Breast epithelium (tissue), 4 donors: ENCODE measurements around the gene HTR1E. TPM values are rescaled to one million over a fixed set of nuclear protein-coding genes. Genes with fewer than 3 reads are reported as not detected.

Experiments used
- DNase-seq, 2 donors: peaks; one replicate each; pipeline ENCODE4 v3.0.0-alpha.2; 2019; ENCODE audit warnings: low spot score in 2 of 2
- H3K27ac ChIP-seq, 2 donors: fragments of 200-600 bp; sonication (generic) in 1 of 2; one replicate each; pipeline ENCODE4 v1.5.1; 2016 to 2019; ENCODE audit warnings: mild to moderate bottlenecking in 1 of 2
- H3K27me3 ChIP-seq, 2 donors: fragments of 200-600 bp; sonication (generic) in 1 of 2; one replicate each; pipeline versions ENCODE4 v1.5.1 to v1.6.0; 2017 to 2019; ENCODE audit warnings: control low read depth in 1 of 2, mild to moderate bottlenecking in 1 of 2
- H3K36me3 ChIP-seq: fragments of 200-600 bp; one replicate; pipeline ENCODE4 v1.5.1; 2019
- H3K4me1 ChIP-seq, 2 donors: fragments of 200-600 bp; sonication (generic); one replicate each; pipeline ENCODE4 v1.5.1; 2016 to 2019; ENCODE audit warnings: control low read depth in 1 of 2
- H3K4me3 ChIP-seq, 3 donors: fragments of 200-600 bp; sonication (generic); 1 replicate in 2 of 3; 2 replicates in 1 of 3; pipeline ENCODE4 v1.5.1; 2016 to 2019; ENCODE audit warnings: mild to moderate bottlenecking in 3 of 3, moderate library complexity in 2 of 3
- H3K9me3 ChIP-seq, 2 donors: fragments of 200-600 bp; sonication (generic) in 1 of 2; one replicate each; pipeline ENCODE4 v1.5.1; 2016 to 2019; ENCODE audit warnings: control low read depth in 1 of 2
- POLR2A ChIP-seq: fragments of 450-650 bp; IDR thresholded peaks from one replicate; pipeline ENCODE4 v1.6.1; 2016; ENCODE audit warnings: antibody characterized with exemption, mild to moderate bottlenecking, moderate library complexity
- POLR2AphosphoS5 ChIP-seq, 3 donors: sonication (generic); formaldehyde crosslinking; IDR thresholded peaks; one replicate each; pipeline ENCODE4 v1.6.1; 2017; ENCODE audit warnings: antibody characterized with exemption in 3 of 3
- intact Hi-C: fragments of 100-400 bp; cut with DNase I; formaldehyde crosslinking; loops from one replicate; pipeline ENCODE4 v1.15.1; 2023; ENCODE audit warnings: low total_unique reads
- total RNA-seq, 3 donors: library from RNA; depleted of rRNA; stranded (reverse); fragments of >200 nt; gene quantifications; one replicate each; pipeline ENCODE4 v1.1.0, GENCODE V29; 2016
- TF ChIP-seq, protein P1 (sequence below), 3 donors: fragments of 450-650 bp; IDR thresholded peaks; one replicate each; pipeline ENCODE4 v1.5.1; 2016 to 2017; ENCODE audit warnings: antibody characterized with exemption in 3 of 3, mild to moderate bottlenecking in 3 of 3, moderate library complexity in 3 of 3

The HTR1E gene
- total RNA-seq, 3 donors from 2014 or later = not detected

DNA sequence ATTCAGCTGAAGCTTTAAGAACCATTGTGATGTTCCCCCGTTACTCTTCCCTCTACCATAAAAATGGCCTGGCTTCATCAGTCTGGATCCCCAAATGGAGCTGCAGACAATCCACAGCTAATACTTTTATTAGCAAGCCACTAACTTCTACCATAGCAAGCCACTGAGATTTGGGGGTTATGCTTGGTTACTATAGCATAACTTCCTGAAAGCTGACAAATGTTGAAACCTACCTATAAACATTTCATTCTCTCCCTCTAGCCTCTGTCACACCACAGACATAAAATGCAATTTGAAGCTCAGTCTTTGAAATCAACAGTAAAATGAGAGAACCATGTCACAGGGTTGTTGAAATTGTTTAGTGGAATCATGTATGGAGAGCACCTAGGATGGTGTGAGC lies 3.0 kb upstream of the HTR1E start:
- no peak for DNase-seq
- TF ChIP-seq, protein P1, sequence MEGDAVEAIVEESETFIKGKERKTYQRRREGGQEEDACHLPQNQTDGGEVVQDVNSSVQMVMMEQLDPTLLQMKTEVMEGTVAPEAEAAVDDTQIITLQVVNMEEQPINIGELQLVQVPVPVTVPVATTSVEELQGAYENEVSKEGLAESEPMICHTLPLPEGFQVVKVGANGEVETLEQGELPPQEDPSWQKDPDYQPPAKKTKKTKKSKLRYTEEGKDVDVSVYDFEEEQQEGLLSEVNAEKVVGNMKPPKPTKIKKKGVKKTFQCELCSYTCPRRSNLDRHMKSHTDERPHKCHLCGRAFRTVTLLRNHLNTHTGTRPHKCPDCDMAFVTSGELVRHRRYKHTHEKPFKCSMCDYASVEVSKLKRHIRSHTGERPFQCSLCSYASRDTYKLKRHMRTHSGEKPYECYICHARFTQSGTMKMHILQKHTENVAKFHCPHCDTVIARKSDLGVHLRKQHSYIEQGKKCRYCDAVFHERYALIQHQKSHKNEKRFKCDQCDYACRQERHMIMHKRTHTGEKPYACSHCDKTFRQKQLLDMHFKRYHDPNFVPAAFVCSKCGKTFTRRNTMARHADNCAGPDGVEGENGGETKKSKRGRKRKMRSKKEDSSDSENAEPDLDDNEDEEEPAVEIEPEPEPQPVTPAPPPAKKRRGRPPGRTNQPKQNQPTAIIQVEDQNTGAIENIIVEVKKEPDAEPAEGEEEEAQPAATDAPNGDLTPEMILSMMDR (IDR thresholded peaks at IDR 0.05) = no peak
- TF ChIP-seq POLR2AphosphoS5 (IDR thresholded peaks at IDR 0.05) (no peak), POLR2A (no peak)
- intact Hi-C loops = no loop called here

DNA sequence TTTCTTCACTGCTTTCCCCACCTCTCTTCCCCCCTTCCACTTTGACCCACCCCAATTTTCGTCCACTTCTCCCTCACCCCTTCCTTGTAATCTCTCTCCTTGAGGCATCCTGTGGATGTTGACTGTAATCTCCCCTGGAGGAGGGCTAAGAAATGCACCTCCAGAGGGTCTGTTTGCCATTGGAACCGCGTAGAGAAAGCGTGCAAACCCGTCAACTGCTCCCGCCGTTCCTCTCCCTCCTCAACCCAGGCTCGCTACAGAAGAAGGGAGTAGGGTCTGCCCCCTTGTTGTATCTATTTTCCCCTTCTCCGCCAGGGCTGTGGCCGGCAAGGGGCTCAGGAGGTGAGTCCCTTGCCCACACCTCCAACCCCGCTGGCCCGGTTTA lies 502 bp upstream of the HTR1E start:
- Histone ChIP-seq H3K27ac (no peak overlapping the region), H3K27me3 (peaks cover 0 to 17% of the 10 kb centered on the region in 2 donors)

More for the DNA sequence above, 3.0 kb upstream of the HTR1E start:
- no peak overlapping the region for H3K4me3 ChIP-seq
- no peak overlapping the region for H3K27ac ChIP-seq
- H3K9me3 ChIP-seq = no peaks in the 10 kb centered on the region
- H3K36me3 ChIP-seq = no peaks in the 10 kb centered on the region
- H3K27me3 ChIP-seq = peaks cover 0 to 17% of the 10 kb centered on the region in 2 donors
- H3K4me1 ChIP-seq = no peaks in the 10 kb centered on the region

DNA sequence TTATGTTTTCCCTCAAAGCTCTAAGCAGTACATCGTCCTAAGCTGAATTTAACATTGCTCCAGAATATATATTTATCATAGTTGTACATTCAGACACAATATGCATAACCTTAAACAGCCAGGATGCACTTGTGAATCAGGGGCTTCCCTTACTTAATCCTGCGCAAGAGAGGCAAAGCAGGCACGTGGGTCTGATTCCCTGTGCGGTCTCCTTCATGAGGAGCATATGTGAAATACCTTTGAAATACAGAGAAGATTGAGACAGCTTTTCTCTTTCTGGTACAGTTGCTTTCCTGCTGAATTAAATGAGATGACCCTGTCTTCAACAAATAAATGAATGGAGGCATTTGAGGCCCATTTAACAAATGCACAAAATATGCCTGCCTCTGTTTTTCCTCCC lies 1.5 kb downstream of the HTR1E start:
- Histone ChIP-seq H3K4me1 (no peaks in the 10 kb centered on the region), H3K27me3 (peaks cover 0 to 17% of the 10 kb centered on the region in 2 donors), H3K36me3 (no peaks in the 10 kb centered on the region), H3K4me3 (no peak overlapping the region), H3K9me3 (no peaks in the 10 kb centered on the region), H3K27ac (no peak overlapping the region)
- intact Hi-C loops = no loop called here
- no peak for TF ChIP-seq POLR2AphosphoS5 (IDR thresholded peaks at IDR 0.05)
- no peak for TF ChIP-seq POLR2A
- TF ChIP-seq, protein P1 (IDR thresholded peaks at IDR 0.05) = no peak
- no peak for DNase-seq

More for the DNA sequence above, 502 bp upstream of the HTR1E start:
- peak overlapping the region in 2 of 3 donors; percentile 33 to 61 for H3K4me3 ChIP-seq
- H3K9me3 ChIP-seq = no peaks in the 10 kb centered on the region
- H3K36me3 ChIP-seq = no peaks in the 10 kb centered on the region
- DNase-seq = no peak
- H3K4me1 ChIP-seq = no peaks in the 10 kb centered on the region
- TF ChIP-seq, protein P1 (IDR thresholded peaks at IDR 0.05) = peak in 1 of 3 donors; percentile 10
- no peak for TF ChIP-seq POLR2AphosphoS5 (IDR thresholded peaks at IDR 0.05)
- no peak for TF ChIP-seq POLR2A
- intact Hi-C loops = no loop called here

DNA sequence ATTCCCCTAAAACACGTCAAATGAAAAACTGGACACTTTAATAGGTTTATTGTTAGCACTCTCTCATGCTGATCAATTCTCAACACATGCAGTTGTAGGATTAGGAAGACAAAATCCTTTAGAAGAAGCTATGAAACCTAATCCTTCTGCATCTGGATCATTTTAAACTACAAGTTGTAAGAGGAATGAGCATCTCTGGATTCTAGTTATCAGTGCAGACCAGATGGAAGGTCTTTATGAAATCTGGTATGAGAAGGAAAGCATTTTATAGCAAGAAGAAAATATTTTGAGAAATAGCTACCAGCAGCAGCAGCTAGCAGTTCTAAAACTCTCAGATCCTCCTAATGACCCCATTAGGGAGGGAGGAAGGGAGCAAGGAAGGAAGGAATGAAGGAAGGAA lies 4.1 kb downstream of the HTR1E start:
- H3K4me3 ChIP-seq = no peak overlapping the region
- no peaks in the 10 kb centered on the region for H3K36me3 ChIP-seq
- intact Hi-C loops = no loop called here
- peaks cover 0 to 11% of the 10 kb centered on the region in 2 donors for H3K27me3 ChIP-seq
- no peaks in the 10 kb centered on the region for H3K4me1 ChIP-seq
- DNase-seq = no peak
- no peak overlapping the region for H3K27ac ChIP-seq
- no peak for TF ChIP-seq POLR2AphosphoS5 (IDR thresholded peaks at IDR 0.05)
- TF ChIP-seq, protein P1 (IDR thresholded peaks at IDR 0.05) = no peak
- no peaks in the 10 kb centered on the region for H3K9me3 ChIP-seq

DNA sequence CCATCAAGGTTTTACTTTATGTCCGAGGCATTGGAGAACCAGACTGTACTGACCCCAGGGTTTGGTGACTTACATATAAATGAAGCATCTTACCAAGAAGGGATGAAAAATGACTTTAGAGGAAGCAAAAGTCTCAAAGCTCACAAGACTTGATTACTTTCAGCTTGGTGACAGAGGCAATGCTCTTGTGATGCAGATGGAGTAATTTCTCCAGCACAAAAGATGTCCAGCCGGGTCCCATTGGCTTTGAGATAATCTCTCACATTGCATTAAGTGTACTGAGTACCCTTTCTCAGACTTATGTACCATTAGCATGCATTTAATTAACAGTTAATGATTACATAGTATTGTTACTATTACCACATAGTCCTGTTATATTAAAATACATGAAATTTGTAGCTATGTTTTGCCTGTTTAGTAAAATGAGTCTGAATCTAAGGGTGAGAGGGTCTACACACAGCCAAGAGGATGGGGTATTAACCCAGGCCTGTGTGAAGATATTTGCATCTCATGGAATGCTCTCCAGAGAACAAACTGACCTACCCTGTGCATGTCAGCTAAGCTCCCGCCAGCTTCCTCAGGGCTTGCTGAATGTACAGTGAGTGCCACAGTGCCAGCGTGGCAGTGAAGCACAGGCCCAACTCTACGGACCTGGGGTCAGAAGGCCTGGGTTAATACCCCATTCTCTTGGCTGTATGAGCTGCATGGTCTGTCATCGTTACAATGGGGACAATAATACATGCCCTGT lies 5.6 kb downstream of the HTR1E start:
- DNase-seq = no peak
- Histone ChIP-seq H3K27me3 (no peaks in the 10 kb centered on the region), H3K9me3 (no peaks in the 10 kb centered on the region), H3K36me3 (no peaks in the 10 kb centered on the region), H3K27ac (no peak overlapping the region), H3K4me3 (no peak overlapping the region), H3K4me1 (no peaks in the 10 kb centered on the region)
- intact Hi-C loops = no loop called here
- TF ChIP-seq POLR2AphosphoS5 (IDR thresholded peaks at IDR 0.05) (no peak), POLR2A (no peak)
- TF ChIP-seq, protein P1 (IDR thresholded peaks at IDR 0.05) = no peak
